GM23248 (cell line): Measurements from ENCODE around the gene SELENOF. TPM values are rescaled to one million over a fixed set of nuclear protein-coding genes. Genes with fewer than 3 reads are reported as not detected.
"Not testable (repeated sequence)": the region's sequence is repeated elsewhere in the genome, so short reads cannot be mapped to it uniquely, and the experiment has no call there.

Experiments
- DNase-seq: peaks from one replicate; pipeline ENCODE4 v3.0.0-alpha.2; 2015
- H2AFZ ChIP-seq: fragments of 200-600 bp; sonication (generic); 2 replicates; pipeline ENCODE4 v1.6.1; 2016; ENCODE audit warnings: antibody characterized with exemption
- H3F3A ChIP-seq: fragments of 200-600 bp; sonication (generic); 2 replicates; pipeline ENCODE4 v1.6.1; 2016; ENCODE audit warnings: mild to moderate bottlenecking, antibody characterized with exemption, mixed run types; ENCODE audit not compliant: insufficient read depth
- H3K27ac ChIP-seq: fragments of 200-600 bp; sonication (generic); 2 replicates; pipeline ENCODE4 v1.5.1; 2016; ENCODE audit warnings: mild to moderate bottlenecking
- H3K27me3 ChIP-seq: fragments of 200-600 bp; sonication (generic); replicated peaks from 2 replicates; pipeline ENCODE4 v1.6.1; 2016; ENCODE audit warnings: mild to moderate bottlenecking; ENCODE audit not compliant: insufficient read depth
- H3K36me3 ChIP-seq: fragments of 200-600 bp; sonication (generic); 2 replicates; pipeline ENCODE4 v1.6.1; 2016; ENCODE audit warnings: low read depth, mild to moderate bottlenecking
- H3K4me1 ChIP-seq: fragments of 200-600 bp; sonication (generic); 2 replicates; pipeline ENCODE4 v1.6.1; 2016; ENCODE audit warnings: mild to moderate bottlenecking; ENCODE audit not compliant: insufficient read depth
- H3K4me2 ChIP-seq: fragments of 200-600 bp; sonication (generic); one replicate; pipeline ENCODE4 v1.6.1; 2016; ENCODE audit warnings: mild to moderate bottlenecking; ENCODE audit not compliant: unreplicated experiment
- H3K4me3 ChIP-seq: fragments of 200-600 bp; sonication (generic); 2 replicates; pipeline ENCODE4 v1.5.1; 2016; ENCODE audit warnings: mild to moderate bottlenecking
- H3K79me2 ChIP-seq: fragments of 200-600 bp; sonication (generic); 2 replicates; pipeline ENCODE4 v1.6.1; 2016; ENCODE audit warnings: mild to moderate bottlenecking; ENCODE audit not compliant: insufficient read depth
- H3K9ac ChIP-seq: fragments of 200-600 bp; sonication (generic); 2 replicates; pipeline ENCODE4 v1.6.1; 2016; ENCODE audit warnings: mild to moderate bottlenecking
- H3K9me2 ChIP-seq: fragments of 200-600 bp; sonication (generic); 2 replicates; pipeline ENCODE4 v1.6.1; 2016; ENCODE audit warnings: mixed run types, mild to moderate bottlenecking, moderate library complexity; ENCODE audit not compliant: insufficient read depth
- H3K9me3 ChIP-seq: fragments of 200-600 bp; sonication (generic); one replicate; pipeline ENCODE4 v1.6.1; 2017; ENCODE audit warnings: low read depth
- H4K20me1 ChIP-seq: fragments of 200-600 bp; sonication (generic); 2 replicates; pipeline ENCODE4 v1.6.0; 2016; ENCODE audit not compliant: insufficient read depth
- EZH2 ChIP-seq: fragments of 200-600 bp; sonication (generic); IDR thresholded peaks from 2 replicates; pipeline ENCODE4 v1.6.1; 2018; ENCODE audit warnings: antibody characterized with exemption, mild to moderate bottlenecking; ENCODE audit not compliant: insufficient read depth, poor library complexity, severe bottlenecking
- EZH2phosphoT487 ChIP-seq: fragments of 200-600 bp; sonication (generic); IDR thresholded peaks from 2 replicates; pipeline ENCODE4 v1.6.1; 2018; ENCODE audit warnings: antibody characterized with exemption, moderate library complexity, mild to moderate bottlenecking, low read depth; ENCODE audit not compliant: insufficient read depth
- WGBS, 2 experiments: methylation state at CpG; one replicate each; pipeline ENCODE4 v1.1.6; 2015 to 2017; ENCODE audit warnings: low lambda C conversion rate in 2 of 2, low coverage in 1 of 2; ENCODE audit errors: missing lambda C conversion rate in 2 of 2; 5-methylcytosine and 5-hydroxymethylcytosine counted together
- in situ Hi-C: fragments of 300-500 bp; cut with MboI; formaldehyde crosslinking; loops from 2 replicates; pipeline ENCODE4 v1.15.0; 2020
- polyA plus RNA-seq: library from polyadenylated mRNA; unstranded; fragments of >200 nt; fragmentation: Nextera tagmentation; extraction: Ambion mirVana; gene quantifications from 2 replicates; pipeline ENCODE4 v1.2.1, GENCODE V29; 2016
- total RNA-seq: library from RNA; depleted of rRNA; stranded (reverse); fragments of >200 nt; shearing (Covaris generic); gene quantifications from 2 replicates; pipeline ENCODE4 v1.2.3, GENCODE V29; 2014

The SELENOF gene
- total and polyA plus RNA-seq, 2 experiments from 2014 or later = 280 to 296 TPM

GRCh38 chr1:86871001-86871400, 42.9 kb downstream of the SELENOF start:
- H3K4me2 ChIP-seq = no peak overlapping the region
- peaks cover 3% of the 10 kb centered on the region; the same call in 1 of the 2 replicates for H3K36me3 ChIP-seq
- TF ChIP-seq EZH2 = no peak
- TF ChIP-seq EZH2phosphoT487 = no peak
- H3K4me3 ChIP-seq = no peak overlapping the region
- DNase-seq = no peak
- no peaks in the 10 kb centered on the region for H3K27me3 ChIP-seq
- H3F3A ChIP-seq = peaks cover 27% of the 10 kb centered on the region
- H3K9me2 ChIP-seq = no peaks in the 10 kb centered on the region
- 97 to 99% methylated on average over 3 of the region's 3 CpGs for WGBS, 2 experiments
- peaks cover 11% of the 10 kb centered on the region for H3K4me1 ChIP-seq
- H3K9ac ChIP-seq = no peak overlapping the region
- H4K20me1 ChIP-seq = peaks cover 7% of the 10 kb centered on the region; the same call in 1 of the 2 replicates
- peaks cover 32% of the 10 kb centered on the region; the same call in 1 of the 2 replicates for H3K79me2 ChIP-seq
- no peak overlapping the region for H3K27ac ChIP-seq
- no peak overlapping the region for H2AFZ ChIP-seq
- no peaks in the 10 kb centered on the region for H3K9me3 ChIP-seq
- in situ Hi-C loops = no loop called here

GRCh38 chr1:86868477-86868876, 45.4 kb downstream of the SELENOF start:
- H3K9me2 ChIP-seq = no peaks in the 10 kb centered on the region
- TF ChIP-seq EZH2 (no peak), EZH2phosphoT487 (no peak)
- 100% methylated on average over 1 of the region's 1 CpG for WGBS, 2 experiments
- no peak overlapping the region for H3K4me3 ChIP-seq
- H3K4me2 ChIP-seq = no peak overlapping the region
- no peaks in the 10 kb centered on the region for H3K36me3 ChIP-seq
- peaks cover 55% of the 10 kb centered on the region for H3K79me2 ChIP-seq
- no peaks in the 10 kb centered on the region for H3K9me3 ChIP-seq
- DNase-seq = peak; percentile 46
- H3K9ac ChIP-seq = no peak overlapping the region
- no peaks in the 10 kb centered on the region for H3K27me3 ChIP-seq
- in situ Hi-C loops = no loop called here
- peaks cover 11% of the 10 kb centered on the region for H3K4me1 ChIP-seq
- H3F3A ChIP-seq = peaks cover 27% of the 10 kb centered on the region
- H3K27ac ChIP-seq = no peak overlapping the region
- H2AFZ ChIP-seq = no peak overlapping the region
- peaks cover 8% of the 10 kb centered on the region for H4K20me1 ChIP-seq

GRCh38 chr1:86867278-86867677, 46.6 kb downstream of the SELENOF start:
- H3K27me3 ChIP-seq, H2AFZ ChIP-seq, H3K9me3 ChIP-seq, H3K4me2 ChIP-seq, in situ Hi-C loops, H3K9ac ChIP-seq, H3K27ac ChIP-seq, H3K4me3 ChIP-seq, H3K9me2 ChIP-seq, DNase-seq, H3K36me3 ChIP-seq: not testable (repeated sequence)
- Histone ChIP-seq H4K20me1 (peaks cover 10% of the 10 kb centered on the region), H3K4me1 (peaks cover 11% of the 10 kb centered on the region), H3K79me2 (peaks cover 55% of the 10 kb centered on the region), H3F3A (peaks cover 27% of the 10 kb centered on the region)
- WGBS, 2 experiments = 99 to 100% methylated on average over 4 of the region's 4 CpGs

- Histone ChIP-seq H2AFZ (no peak overlapping the region), H3K4me3 (no peak overlapping the region), H3K9ac (no peak overlapping the region), H3K4me2 (no peak overlapping the region), H3K36me3 (0 out of 2 replicates have a peak, but pooled peaks cover 7% of the 10 kb centered on the region), H3K27me3 (no peaks in the 10 kb centered on the region), H3K27ac (peak overlapping the region; percentile 2; the same call in 1 of the 2 replicates), H3F3A (peaks cover 27% of the 10 kb centered on the region), H3K4me1 (peaks cover 11% of the 10 kb centered on the region), H3K9me3 (no peaks in the 10 kb centered on the region), H4K20me1 (peaks cover 10% of the 10 kb centered on the region), H3K79me2 (peaks cover 55% of the 10 kb centered on the region), H3K9me2 (no peaks in the 10 kb centered on the region)
- peak; percentile 75 for DNase-seq
- in situ Hi-C loops = no loop called here
- no peak for TF ChIP-seq EZH2phosphoT487
- no peak for TF ChIP-seq EZH2
Observed at GRCh38 chr1:86866665-86867064, 47.3 kb downstream of the SELENOF start.

- no peak for DNase-seq
- TF ChIP-seq EZH2 (no peak), EZH2phosphoT487 (no peak)
- Histone ChIP-seq H3K4me1 (peaks cover 11% of the 10 kb centered on the region), H3K4me2 (no peak overlapping the region), H2AFZ (no peak overlapping the region), H3K36me3 (0 out of 2 replicates have a peak, but pooled peaks cover 7% of the 10 kb centered on the region), H3K27ac (peak overlapping the region; percentile 2; the same call in 1 of the 2 replicates), H3K4me3 (no peak overlapping the region), H3K79me2 (peaks cover 52% of the 10 kb centered on the region), H3K27me3 (no peaks in the 10 kb centered on the region), H3K9ac (no peak overlapping the region), H3K9me3 (no peaks in the 10 kb centered on the region), H3K9me2 (no peaks in the 10 kb centered on the region), H4K20me1 (peaks cover 10% of the 10 kb centered on the region), H3F3A (peaks cover 27% of the 10 kb centered on the region)
- WGBS, 2 experiments = 97 to 99% methylated on average over 6 of the region's 6 CpGs
- in situ Hi-C loops = no loop called here
Observed at GRCh38 chr1:86865973-86866637, 47.8 kb downstream of the SELENOF start.
